ENCODE results near the gene ITGB5. TPM values are rescaled to one million over a fixed set of nuclear protein-coding genes. Genes with fewer than 3 reads are reported as not detected.

Gene ITGB5
- total RNA-seq, 2 experiments from 2014 or later = not detected

DNA sequence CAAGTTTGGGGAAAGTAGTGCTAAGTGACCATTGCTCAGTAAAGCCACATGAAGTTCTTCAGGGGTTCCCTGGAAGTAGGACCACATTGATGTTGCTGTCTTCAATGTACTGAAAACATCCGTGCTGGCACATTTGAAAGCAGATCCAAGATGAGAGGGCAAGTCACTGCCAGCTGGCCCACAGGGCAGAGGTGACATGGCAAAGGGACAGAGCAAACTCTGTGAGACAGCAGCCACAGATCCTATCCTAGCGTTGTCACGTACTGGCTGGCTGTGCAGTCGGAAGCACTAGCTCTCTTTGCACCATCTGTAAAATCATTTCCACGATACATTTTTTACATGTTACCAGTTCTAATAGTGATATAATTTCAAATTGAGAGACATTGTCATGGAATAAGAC is 33.6 kb upstream of the ITGB5 start:
- no peaks in the 10 kb centered on the region for H3K9me2 ChIP-seq (ENCODE audit: insufficient read depth, low read length)
- intact Hi-C loops (cut with micrococcal nuclease; ENCODE audit: unreplicated experiment) = no loop called here
- H4K20me1 ChIP-seq (ENCODE audit: insufficient read depth, low read length) = no peaks in the 10 kb centered on the region
- H3K27ac ChIP-seq (ENCODE audit: low read depth, low read length, poor library complexity, severe bottlenecking) = no peak overlapping the region
- TF ChIP-seq, protein P1, sequence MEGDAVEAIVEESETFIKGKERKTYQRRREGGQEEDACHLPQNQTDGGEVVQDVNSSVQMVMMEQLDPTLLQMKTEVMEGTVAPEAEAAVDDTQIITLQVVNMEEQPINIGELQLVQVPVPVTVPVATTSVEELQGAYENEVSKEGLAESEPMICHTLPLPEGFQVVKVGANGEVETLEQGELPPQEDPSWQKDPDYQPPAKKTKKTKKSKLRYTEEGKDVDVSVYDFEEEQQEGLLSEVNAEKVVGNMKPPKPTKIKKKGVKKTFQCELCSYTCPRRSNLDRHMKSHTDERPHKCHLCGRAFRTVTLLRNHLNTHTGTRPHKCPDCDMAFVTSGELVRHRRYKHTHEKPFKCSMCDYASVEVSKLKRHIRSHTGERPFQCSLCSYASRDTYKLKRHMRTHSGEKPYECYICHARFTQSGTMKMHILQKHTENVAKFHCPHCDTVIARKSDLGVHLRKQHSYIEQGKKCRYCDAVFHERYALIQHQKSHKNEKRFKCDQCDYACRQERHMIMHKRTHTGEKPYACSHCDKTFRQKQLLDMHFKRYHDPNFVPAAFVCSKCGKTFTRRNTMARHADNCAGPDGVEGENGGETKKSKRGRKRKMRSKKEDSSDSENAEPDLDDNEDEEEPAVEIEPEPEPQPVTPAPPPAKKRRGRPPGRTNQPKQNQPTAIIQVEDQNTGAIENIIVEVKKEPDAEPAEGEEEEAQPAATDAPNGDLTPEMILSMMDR (conservative IDR thresholded peaks at IDR 0.05; ENCODE audit: low read length) = no peak
- TF ChIP-seq EZH2phosphoT487 (IDR thresholded peaks at IDR 0.05; ENCODE audit: borderline replicate concordance, low read depth, low read length) = no peak
- POLR2A ChIA-PET = no interaction called here
- DNase-seq (ENCODE audit: low spot score) = no peak
- H3K4me1 ChIP-seq (ENCODE audit: insufficient read depth, low read length, poor library complexity, severe bottlenecking) = no peaks in the 10 kb centered on the region
- H3K4me3 ChIP-seq (ENCODE audit: low read depth, low read length, poor library complexity, severe bottlenecking) = no peak overlapping the region
- no peaks in the 10 kb centered on the region for H3K9me3 ChIP-seq (ENCODE audit: low read length)
- no peak overlapping the region for H2AFZ ChIP-seq (ENCODE audit: low read length)
- CTCF ChIA-PET (ENCODE audit: unreplicated experiment) = no interaction called here
- H3K4me2 ChIP-seq (ENCODE audit: low read length) = no peak overlapping the region
- BruUV-seq (replicated peaks) = no TSS peak
- no peaks in the 10 kb centered on the region for H3K79me2 ChIP-seq (ENCODE audit: insufficient read depth, low read depth, low read length)
- no peaks in the 10 kb centered on the region for H3K36me3 ChIP-seq (ENCODE audit: insufficient read depth, low read length)

DNA sequence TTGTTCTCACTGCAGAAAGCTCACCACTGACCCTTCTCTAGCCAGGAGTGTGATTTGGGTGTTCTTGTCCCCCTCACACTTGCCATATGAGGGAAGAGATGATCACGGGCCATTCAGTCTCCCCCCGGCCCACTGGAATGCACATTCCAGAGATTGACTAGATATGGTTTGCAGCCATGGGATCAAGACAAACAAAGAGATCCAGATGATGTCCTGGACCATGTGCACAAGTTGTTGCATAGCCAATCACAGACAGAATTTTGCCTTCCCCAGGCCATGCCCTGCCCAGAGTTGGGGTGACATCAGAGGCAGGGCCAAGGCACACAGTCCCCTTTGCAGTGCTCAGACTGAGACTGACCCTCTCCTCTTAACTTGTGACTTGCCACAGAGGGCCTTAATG is 32.6 kb upstream of the ITGB5 start:
- Histone ChIP-seq H4K20me1 (ENCODE audit: insufficient read depth, low read length) (no peaks in the 10 kb centered on the region), H3K4me1 (ENCODE audit: insufficient read depth, low read length, poor library complexity, severe bottlenecking) (no peaks in the 10 kb centered on the region), H3K9me3 (ENCODE audit: low read length) (no peaks in the 10 kb centered on the region), H3K9me2 (ENCODE audit: insufficient read depth, low read length) (no peaks in the 10 kb centered on the region), H2AFZ (ENCODE audit: low read length) (no peak overlapping the region), H3K79me2 (ENCODE audit: insufficient read depth, low read depth, low read length) (no peaks in the 10 kb centered on the region), H3K4me3 (ENCODE audit: low read depth, low read length, poor library complexity, severe bottlenecking) (no peak overlapping the region), H3K4me2 (ENCODE audit: low read length) (no peak overlapping the region), H3K36me3 (ENCODE audit: insufficient read depth, low read length) (no peaks in the 10 kb centered on the region), H3K27ac (ENCODE audit: low read depth, low read length, poor library complexity, severe bottlenecking) (no peak overlapping the region)
- no peak for DNase-seq (ENCODE audit: low spot score)
- intact Hi-C loops (cut with micrococcal nuclease; ENCODE audit: unreplicated experiment) = no loop called here
- TF ChIP-seq EZH2phosphoT487 (IDR thresholded peaks at IDR 0.05; ENCODE audit: borderline replicate concordance, low read depth, low read length) = no peak
- TF ChIP-seq, protein P1 (conservative IDR thresholded peaks at IDR 0.05; ENCODE audit: low read length) = no peak
- POLR2A ChIA-PET = interaction anchor here (0.6 kb wide), 1 partner anchor 310 kb away, joined by 5 read pairs; no protein-coding TSS in a partner anchor
- CTCF ChIA-PET (ENCODE audit: unreplicated experiment) = no interaction called here
- BruUV-seq (replicated peaks) = no TSS peak

DNA sequence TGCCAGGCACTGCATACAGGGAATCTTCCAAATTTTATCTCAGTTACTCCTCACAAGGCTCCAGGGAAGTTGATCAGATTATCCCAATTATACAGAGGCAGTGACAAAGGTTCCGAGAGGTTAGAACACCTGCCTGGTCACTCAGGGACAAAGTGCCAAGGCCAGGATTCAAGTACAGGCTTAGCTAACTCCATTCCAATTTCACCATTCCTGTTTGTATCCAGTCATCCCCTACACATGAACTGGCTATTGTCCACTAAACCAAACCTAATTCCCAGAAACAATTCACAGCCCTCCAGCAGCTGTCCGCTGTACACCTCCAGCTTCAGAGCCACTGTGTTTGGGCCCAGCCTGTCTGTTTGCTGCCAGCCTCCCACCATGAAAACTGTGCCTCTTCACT is 31.4 kb upstream of the ITGB5 start:
- CTCF ChIA-PET (ENCODE audit: unreplicated experiment) = no interaction called here

More for the DNA sequence above, 31.4 kb upstream of the ITGB5 start:
- no peak for TF ChIP-seq EZH2phosphoT487 (IDR thresholded peaks at IDR 0.05; ENCODE audit: borderline replicate concordance, low read depth, low read length)
- TF ChIP-seq, protein P1 (conservative IDR thresholded peaks at IDR 0.05; ENCODE audit: low read length) = no peak
- H3K27ac ChIP-seq (ENCODE audit: low read depth, low read length, poor library complexity, severe bottlenecking) = no peak overlapping the region
- intact Hi-C loops (cut with micrococcal nuclease; ENCODE audit: unreplicated experiment) = no loop called here
- H3K4me2 ChIP-seq (ENCODE audit: low read length) = no peak overlapping the region
- no peak for DNase-seq (ENCODE audit: low spot score)
- H3K79me2 ChIP-seq (ENCODE audit: insufficient read depth, low read depth, low read length) = no peaks in the 10 kb centered on the region
- H3K36me3 ChIP-seq (ENCODE audit: insufficient read depth, low read length) = no peaks in the 10 kb centered on the region
- H4K20me1 ChIP-seq (ENCODE audit: insufficient read depth, low read length) = no peaks in the 10 kb centered on the region
- BruUV-seq (replicated peaks) = no TSS peak
- POLR2A ChIA-PET = interaction anchor here (1.1 kb wide), 1 partner anchor 12 kb away, joined by 3 read pairs; no protein-coding TSS in a partner anchor
- H2AFZ ChIP-seq (ENCODE audit: low read length) = no peak overlapping the region
- no peak overlapping the region for H3K4me3 ChIP-seq (ENCODE audit: low read depth, low read length, poor library complexity, severe bottlenecking)
- H3K4me1 ChIP-seq (ENCODE audit: insufficient read depth, low read length, poor library complexity, severe bottlenecking) = no peaks in the 10 kb centered on the region
- no peaks in the 10 kb centered on the region for H3K9me2 ChIP-seq (ENCODE audit: insufficient read depth, low read length)
- H3K9me3 ChIP-seq (ENCODE audit: low read length) = no peaks in the 10 kb centered on the region
